IMR-90 (cell line): ENCODE data around the gene PTPRU. TPM values are rescaled to one million over a fixed set of nuclear protein-coding genes. Genes with fewer than 3 reads are reported as not detected.

Experiments used
- ATAC-seq: fragments of 200-7000 bp; cut with Tn5 transposase; 2 replicates; pipeline ENCODE4 v1.9.1; 2020; ENCODE audit warnings: low read depth, mild to moderate bottlenecking, moderate library complexity
- BruUV-seq: library from RNA; stranded (reverse); fragments of 400-500 nt; replicated peaks from 2 replicates; lab custom pipeline; 2021; lab: Mats Ljungman, UMichigan
- CTCF ChIA-PET: fragments of 300-600 bp; formaldehyde crosslinking; extraction: SDS; loops from one replicate; lab custom pipeline; 2021; ENCODE audit warnings: antibody characterized with exemption; lab: Yijun Ruan, JAX
- POLR2A ChIA-PET: fragments of 300-600 bp; sonication (Branson Sonifier 250); formaldehyde crosslinking; loops from one replicate; lab custom pipeline; 2022; ENCODE audit warnings: antibody characterized with exemption; ENCODE audit not compliant: unreplicated experiment; lab: Charles Lee
- DNase-seq: peaks from one replicate; pipeline ENCODE4 v3.0.0; 2013
- H2AFZ ChIP-seq: replicated peaks from 2 replicates; pipeline ENCODE3; 2013; ENCODE audit warnings: low read length, mild to moderate bottlenecking; ENCODE audit not compliant: poor library complexity
- H2AK5ac ChIP-seq: 2 replicates; pipeline ENCODE4 v1.6.1; 2013; ENCODE audit warnings: low read depth, low read length, inconsistent platforms
- H2AK9ac ChIP-seq: replicated peaks from 2 replicates; pipeline ENCODE3; 2013; ENCODE audit warnings: mild to moderate bottlenecking, low read depth, low read length, moderate library complexity; ENCODE audit not compliant: poor library complexity
- H2BK120ac ChIP-seq: 2 replicates; pipeline ENCODE4 v1.6.1; 2013; ENCODE audit warnings: low read depth, low read length, inconsistent platforms
- H2BK15ac ChIP-seq: 3 replicates; pipeline ENCODE4 v1.6.1; 2013; ENCODE audit warnings: low read depth, low read length, inconsistent platforms
- H2BK20ac ChIP-seq: 2 replicates; pipeline ENCODE4 v1.6.1; 2013; ENCODE audit warnings: low read depth, mild to moderate bottlenecking, inconsistent platforms, low read length, moderate library complexity
- H2BK5ac ChIP-seq: 2 replicates; pipeline ENCODE4 v1.6.1; 2013; ENCODE audit warnings: mild to moderate bottlenecking, low read depth, low read length, inconsistent platforms; ENCODE audit not compliant: poor library complexity, severe bottlenecking
- H3K14ac ChIP-seq: replicated peaks from 2 replicates; pipeline ENCODE4 v1.6.1; 2013; ENCODE audit warnings: low read depth, low read length, inconsistent platforms
- H3K18ac ChIP-seq: 2 replicates; pipeline ENCODE4 v1.6.1; 2013; ENCODE audit warnings: low read depth, low read length, control low read depth
- H3K23ac ChIP-seq: 2 replicates; pipeline ENCODE4 v1.6.1; 2013; ENCODE audit warnings: low read depth, low read length, inconsistent platforms
- H3K27ac ChIP-seq: 2 replicates; pipeline ENCODE4 v1.5.1; 2013; ENCODE audit warnings: mild to moderate bottlenecking, control low read depth, low read length; ENCODE audit not compliant: insufficient read depth
- H3K27me3 ChIP-seq: 2 replicates; pipeline ENCODE4 v1.6.1; 2013; ENCODE audit warnings: low read length; ENCODE audit not compliant: control insufficient read depth, insufficient read depth
- H3K36me3 ChIP-seq: 2 replicates; pipeline ENCODE4 v1.6.1; 2013; ENCODE audit warnings: low read length, mixed read lengths; ENCODE audit not compliant: control insufficient read depth, insufficient read depth
- H3K4ac ChIP-seq: 2 replicates; pipeline ENCODE4 v1.6.1; 2013; ENCODE audit warnings: low read depth, low read length, inconsistent platforms
- H3K4me1 ChIP-seq: 2 replicates; pipeline ENCODE4 v1.6.1; 2013; ENCODE audit warnings: low read length, mixed read lengths; ENCODE audit not compliant: control insufficient read depth, insufficient read depth
- H3K4me2 ChIP-seq: 2 replicates; pipeline ENCODE4 v1.6.1; 2013; ENCODE audit warnings: low read depth, mild to moderate bottlenecking, control low read depth, low read length, moderate library complexity
- H3K4me3 ChIP-seq: 2 replicates; pipeline ENCODE4 v1.5.1; 2013; ENCODE audit warnings: low read depth, mild to moderate bottlenecking, control low read depth, low read length, moderate library complexity; ENCODE audit not compliant: insufficient read depth
- H3K56ac ChIP-seq: 2 replicates; pipeline ENCODE4 v1.6.1; 2013; ENCODE audit warnings: low read length, inconsistent platforms; ENCODE audit not compliant: insufficient read depth; ENCODE audit errors: extremely low read depth
- H3K79me1 ChIP-seq, 2 experiments: 2 replicates each; pipeline ENCODE4 v1.6.1; 2013; ENCODE audit warnings: low read length in 2 of 2, inconsistent platforms in 1 of 2, low read depth in 1 of 2
- H3K9ac ChIP-seq: 2 replicates; pipeline ENCODE4 v1.6.1; 2013; ENCODE audit warnings: low read depth, low read length, control low read depth
- H3K9me1 ChIP-seq: 2 replicates; pipeline ENCODE4 v1.6.1; 2013; ENCODE audit warnings: low read length, inconsistent platforms; ENCODE audit not compliant: insufficient read depth
- H3K9me3 ChIP-seq: 2 replicates; pipeline ENCODE4 v1.6.1; 2013; ENCODE audit warnings: low read length; ENCODE audit not compliant: control insufficient read depth, insufficient read depth
- H4K20me1 ChIP-seq: 2 replicates; pipeline ENCODE4 v1.6.1; 2013; ENCODE audit warnings: low read length, inconsistent platforms; ENCODE audit not compliant: insufficient read depth
- H4K5ac ChIP-seq: 2 replicates; pipeline ENCODE4 v1.6.1; 2013; ENCODE audit warnings: mild to moderate bottlenecking, low read depth, low read length, control low read depth
- H4K8ac ChIP-seq, 2 experiments: 2 replicates each; pipeline ENCODE4 v1.6.1; 2013; ENCODE audit warnings: low read depth in 2 of 2, low read length in 2 of 2, control low read depth in 1 of 2, inconsistent platforms in 1 of 2
- H4K91ac ChIP-seq: 2 replicates; pipeline ENCODE4 v1.6.1; 2013; ENCODE audit warnings: low read depth, low read length, inconsistent platforms; ENCODE audit not compliant: insufficient read depth
- RAD21 ChIP-seq: IDR thresholded peaks from 2 replicates; pipeline ENCODE4 v1.6.1; 2012; ENCODE audit warnings: low read length, improper control_type of control experiment
- WGBS, 2 experiments: methylation state at CpG; one replicate each; pipeline versions ENCODE4 v1.1.5 to v1.1.7; 2013; ENCODE audit warnings: missing lambda C conversion rate in 2 of 2; ENCODE audit not compliant: insufficient read length in 1 of 2; ENCODE audit errors: extremely low coverage in 2 of 2; 5-methylcytosine and 5-hydroxymethylcytosine counted together
- dilution Hi-C: fragments of 300-500 bp; cut with HindIII; formaldehyde crosslinking; loops from one replicate; pipeline ENCODE4 v1.14.3; 2018; ENCODE audit warnings: low sequenced_read_pairs; ENCODE audit not compliant: unreplicated experiment
- in situ Hi-C: fragments of 300-500 bp; cut with MboI; formaldehyde crosslinking; loops from 3 replicates; pipeline ENCODE4 v1.14.3; 2019; ENCODE audit warnings: low sequenced_read_pairs, inconsistent platforms, mixed read lengths
- intact Hi-C: fragments of 100-400 bp; cut with micrococcal nuclease; formaldehyde crosslinking; loops from 2 replicates; pipeline ENCODE4 v1.10.0; 2022
- polyA plus RNA-seq, 3 experiments: library from polyadenylated mRNA; depleted of rRNA; stranded (reverse); fragments of >200 nt; gene quantifications; 2 replicates each; pipeline ENCODE4 v1.2.3, GENCODE V29; 2012; ENCODE audit warnings: low replicate concordance in 1 of 3
- total RNA-seq: library from RNA; depleted of rRNA; stranded (reverse); fragments of >200 nt; gene quantifications from 2 replicates; pipeline ENCODE4 v1.2.3, GENCODE V29; 2012

The PTPRU gene
- total and polyA plus RNA-seq, 2 of the 4 experiments (the other 2 are of a cell fraction), result 7.0 to 10.7 TPM

GRCh38 chr1:29309075-29309474 lies 72.8 kb downstream of the PTPRU start:
- H4K5ac ChIP-seq, result no peak overlapping the region
- ATAC-seq (no peak), DNase-seq (no peak)
- in situ Hi-C loops (no loop called here), intact Hi-C loops (no loop called here), dilution Hi-C loops (no loop called here)
- no peak overlapping the region for H2AK5ac ChIP-seq
- no peak overlapping the region for H3K4ac ChIP-seq
- H4K8ac ChIP-seq, result no peak overlapping the region
- H3K4me3 ChIP-seq, result no peak overlapping the region
- H3K79me1 ChIP-seq, result no peaks in the 10 kb centered on the region
- H2AK9ac ChIP-seq, result no peak overlapping the region
- H2BK120ac ChIP-seq, result no peak overlapping the region
- ChIA-PET CTCF (no interaction called here), POLR2A (no interaction called here)
- H3K56ac ChIP-seq, result no peak overlapping the region
- no TSS peak for BruUV-seq
- no peak overlapping the region for H3K23ac ChIP-seq
- H3K27me3 ChIP-seq, result no peaks in the 10 kb centered on the region
- no peak overlapping the region for H3K9ac ChIP-seq
- peaks cover 11% of the 10 kb centered on the region for H3K36me3 ChIP-seq
- H4K91ac ChIP-seq, result no peak overlapping the region
- no peak overlapping the region for H2BK15ac ChIP-seq
- no peaks in the 10 kb centered on the region for H3K4me1 ChIP-seq
- no peaks in the 10 kb centered on the region for H4K20me1 ChIP-seq
- no peak for TF ChIP-seq RAD21
- no peak overlapping the region for H2AFZ ChIP-seq
- H2BK20ac ChIP-seq, result no peak overlapping the region
- H3K14ac ChIP-seq, result no peak overlapping the region
- H3K9me3 ChIP-seq, result no peaks in the 10 kb centered on the region
- H2BK5ac ChIP-seq, result no peak overlapping the region
- no peak overlapping the region for H3K27ac ChIP-seq
- H3K18ac ChIP-seq, result no peak overlapping the region
- WGBS, 2 experiments, result 60% methylated on average over 2 of the region's 6 CpGs; no CpG with 5 or more reads in 1 of the 2 experiments
- no peaks in the 10 kb centered on the region for H3K9me1 ChIP-seq
- H3K4me2 ChIP-seq, result no peak overlapping the region
